Measurements from ENCODE around the gene RNLS.

Gene RNLS

DNA sequence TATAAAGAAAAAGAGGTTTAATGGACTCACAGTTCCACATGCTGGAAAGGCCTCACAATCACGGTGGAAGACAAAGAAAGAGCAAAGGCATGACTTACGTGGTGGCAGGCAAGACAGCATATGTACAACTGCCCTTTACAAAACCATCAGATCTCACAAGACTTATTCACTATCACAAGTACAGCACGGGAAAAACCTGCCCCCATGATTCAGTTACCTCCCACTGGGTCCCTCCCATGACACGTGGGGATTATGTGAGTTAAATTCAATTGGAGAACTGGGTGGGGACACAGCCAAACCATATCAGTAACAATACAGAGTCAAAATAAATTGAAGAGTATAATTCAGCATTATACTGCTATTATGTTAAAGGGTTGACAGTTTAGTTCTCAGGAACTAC lies 37.8 kb downstream of the RNLS start:
- Histone ChIP-seq H3K4me1 (ENCODE audit: control insufficient read depth, insufficient read depth, low read length) (peaks cover 37% of the 10 kb centered on the region), H3K4me3 (ENCODE audit: low read depth, low read length) (no peak overlapping the region), H3K27ac (ENCODE audit: extremely low read depth, low read depth, low read length) (no peak overlapping the region), H3K9me3 (ENCODE audit: control insufficient read depth, insufficient read depth, low read depth, low read length) (no peaks in the 10 kb centered on the region), H3K36me3 (ENCODE audit: control insufficient read depth in 2 of 2, insufficient read depth in 1 of 2, low read length in 2 of 2) (no peaks in the 10 kb centered on the region)
- ChIA-PET CTCF (interaction anchor here (0.6 kb wide), 1 partner anchor 114 kb away, joined by 3 read pairs; no protein-coding TSS in a partner anchor), POLR2A (no interaction called here)
- TF ChIP-seq MZF1 (tag by site-specific recombination; IDR thresholded peaks at IDR 0.05; ENCODE audit: borderline replicate concordance) (peak; percentile 54; the same call in 1 of the 2 replicates), FEZF1 (tag by site-specific recombination; IDR thresholded peaks at IDR 0.05) (peak; percentile 16; the same call in 1 of the 2 replicates), ZNF624 (tag by site-specific recombination; IDR thresholded peaks at IDR 0.05) (no peak), ZNF677 (tag by site-specific recombination; IDR thresholded peaks at IDR 0.05) (no peak), KLF10 (tag by site-specific recombination; IDR thresholded peaks at IDR 0.05) (no peak), ZNF670 (tag by site-specific recombination; IDR thresholded peaks at IDR 0.05; ENCODE audit: low read depth) (no peak), SCRT1 (tag by site-specific recombination; IDR thresholded peaks at IDR 0.05; ENCODE audit: borderline replicate concordance) (no peak), ZNF768 (tag by site-specific recombination; IDR thresholded peaks at IDR 0.05) (no peak), ZNF133 (tag by site-specific recombination; IDR thresholded peaks at IDR 0.05) (peak; percentile 49; the same call in 1 of the 2 replicates), KLF1 (tag by site-specific recombination; IDR thresholded peaks at IDR 0.05) (peak; percentile 47; the same call in 1 of the 2 replicates), WT1 (tag by site-specific recombination; IDR thresholded peaks at IDR 0.05) (0 out of 2 replicates have a peak, but pooled peaks have one; percentile 28), ZNF571 (tag by site-specific recombination; IDR thresholded peaks at IDR 0.05) (no peak), SP3 (tag by site-specific recombination; IDR thresholded peaks at IDR 0.05) (peak; percentile 62), ZNF423 (tag by site-specific recombination; IDR thresholded peaks at IDR 0.05) (no peak), GLIS1 (tag by site-specific recombination; IDR thresholded peaks at IDR 0.05) (0 out of 2 replicates have a peak, but pooled peaks have one; percentile 10)
- TF ChIP-seq, protein P1, sequence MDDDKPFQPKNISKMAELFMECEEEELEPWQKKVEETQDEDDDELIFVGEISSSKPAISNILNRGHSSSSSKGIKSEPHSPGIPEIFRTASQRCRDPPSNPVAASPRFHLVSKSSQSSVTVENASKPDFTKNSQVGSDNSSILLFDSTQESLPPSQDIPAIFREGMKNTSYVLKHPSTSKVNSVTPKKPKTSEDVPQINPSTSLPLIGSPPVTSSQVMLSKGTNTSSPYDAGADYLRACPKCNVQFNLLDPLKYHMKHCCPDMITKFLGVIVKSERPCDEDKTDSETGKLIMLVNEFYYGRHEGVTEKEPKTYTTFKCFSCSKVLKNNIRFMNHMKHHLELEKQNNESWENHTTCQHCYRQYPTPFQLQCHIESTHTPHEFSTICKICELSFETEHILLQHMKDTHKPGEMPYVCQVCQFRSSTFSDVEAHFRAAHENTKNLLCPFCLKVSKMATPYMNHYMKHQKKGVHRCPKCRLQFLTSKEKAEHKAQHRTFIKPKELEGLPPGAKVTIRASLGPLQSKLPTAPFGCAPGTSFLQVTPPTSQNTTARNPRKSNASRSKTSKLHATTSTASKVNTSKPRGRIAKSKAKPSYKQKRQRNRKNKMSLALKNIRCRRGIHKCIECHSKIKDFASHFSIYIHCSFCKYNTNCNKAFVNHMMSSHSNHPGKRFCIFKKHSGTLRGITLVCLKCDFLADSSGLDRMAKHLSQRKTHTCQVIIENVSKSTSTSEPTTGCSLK (tag by site-specific recombination; IDR thresholded peaks at IDR 0.05): no peak
- TF ChIP-seq, protein P2, sequence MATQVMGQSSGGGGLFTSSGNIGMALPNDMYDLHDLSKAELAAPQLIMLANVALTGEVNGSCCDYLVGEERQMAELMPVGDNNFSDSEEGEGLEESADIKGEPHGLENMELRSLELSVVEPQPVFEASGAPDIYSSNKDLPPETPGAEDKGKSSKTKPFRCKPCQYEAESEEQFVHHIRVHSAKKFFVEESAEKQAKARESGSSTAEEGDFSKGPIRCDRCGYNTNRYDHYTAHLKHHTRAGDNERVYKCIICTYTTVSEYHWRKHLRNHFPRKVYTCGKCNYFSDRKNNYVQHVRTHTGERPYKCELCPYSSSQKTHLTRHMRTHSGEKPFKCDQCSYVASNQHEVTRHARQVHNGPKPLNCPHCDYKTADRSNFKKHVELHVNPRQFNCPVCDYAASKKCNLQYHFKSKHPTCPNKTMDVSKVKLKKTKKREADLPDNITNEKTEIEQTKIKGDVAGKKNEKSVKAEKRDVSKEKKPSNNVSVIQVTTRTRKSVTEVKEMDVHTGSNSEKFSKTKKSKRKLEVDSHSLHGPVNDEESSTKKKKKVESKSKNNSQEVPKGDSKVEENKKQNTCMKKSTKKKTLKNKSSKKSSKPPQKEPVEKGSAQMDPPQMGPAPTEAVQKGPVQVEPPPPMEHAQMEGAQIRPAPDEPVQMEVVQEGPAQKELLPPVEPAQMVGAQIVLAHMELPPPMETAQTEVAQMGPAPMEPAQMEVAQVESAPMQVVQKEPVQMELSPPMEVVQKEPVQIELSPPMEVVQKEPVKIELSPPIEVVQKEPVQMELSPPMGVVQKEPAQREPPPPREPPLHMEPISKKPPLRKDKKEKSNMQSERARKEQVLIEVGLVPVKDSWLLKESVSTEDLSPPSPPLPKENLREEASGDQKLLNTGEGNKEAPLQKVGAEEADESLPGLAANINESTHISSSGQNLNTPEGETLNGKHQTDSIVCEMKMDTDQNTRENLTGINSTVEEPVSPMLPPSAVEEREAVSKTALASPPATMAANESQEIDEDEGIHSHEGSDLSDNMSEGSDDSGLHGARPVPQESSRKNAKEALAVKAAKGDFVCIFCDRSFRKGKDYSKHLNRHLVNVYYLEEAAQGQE (tag by site-specific recombination; IDR thresholded peaks at IDR 0.05): no peak
- TF ChIP-seq, protein P3, sequence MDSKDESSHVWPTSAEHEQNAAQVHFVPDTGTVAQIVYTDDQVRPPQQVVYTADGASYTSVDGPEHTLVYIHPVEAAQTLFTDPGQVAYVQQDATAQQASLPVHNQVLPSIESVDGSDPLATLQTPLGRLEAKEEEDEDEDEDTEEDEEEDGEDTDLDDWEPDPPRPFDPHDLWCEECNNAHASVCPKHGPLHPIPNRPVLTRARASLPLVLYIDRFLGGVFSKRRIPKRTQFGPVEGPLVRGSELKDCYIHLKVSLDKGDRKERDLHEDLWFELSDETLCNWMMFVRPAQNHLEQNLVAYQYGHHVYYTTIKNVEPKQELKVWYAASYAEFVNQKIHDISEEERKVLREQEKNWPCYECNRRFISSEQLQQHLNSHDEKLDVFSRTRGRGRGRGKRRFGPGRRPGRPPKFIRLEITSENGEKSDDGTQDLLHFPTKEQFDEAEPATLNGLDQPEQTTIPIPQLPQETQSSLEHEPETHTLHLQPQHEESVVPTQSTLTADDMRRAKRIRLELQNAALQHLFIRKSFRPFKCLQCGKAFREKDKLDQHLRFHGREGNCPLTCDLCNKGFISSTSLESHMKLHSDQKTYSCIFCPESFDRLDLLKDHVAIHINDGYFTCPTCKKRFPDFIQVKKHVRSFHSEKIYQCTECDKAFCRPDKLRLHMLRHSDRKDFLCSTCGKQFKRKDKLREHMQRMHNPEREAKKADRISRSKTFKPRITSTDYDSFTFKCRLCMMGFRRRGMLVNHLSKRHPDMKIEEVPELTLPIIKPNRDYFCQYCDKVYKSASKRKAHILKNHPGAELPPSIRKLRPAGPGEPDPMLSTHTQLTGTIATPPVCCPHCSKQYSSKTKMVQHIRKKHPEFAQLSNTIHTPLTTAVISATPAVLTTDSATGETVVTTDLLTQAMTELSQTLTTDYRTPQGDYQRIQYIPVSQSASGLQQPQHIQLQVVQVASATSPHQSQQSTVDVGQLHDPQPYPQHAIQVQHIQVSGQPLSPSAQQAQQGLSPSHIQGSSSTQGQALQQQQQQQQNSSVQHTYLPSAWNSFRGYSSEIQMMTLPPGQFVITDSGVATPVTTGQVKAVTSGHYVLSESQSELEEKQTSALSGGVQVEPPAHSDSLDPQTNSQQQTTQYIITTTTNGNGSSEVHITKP (tag by site-specific recombination; IDR thresholded peaks at IDR 0.05): peak; percentile 46; the same call in 1 of the 2 replicates
- TF ChIP-seq, protein P4, sequence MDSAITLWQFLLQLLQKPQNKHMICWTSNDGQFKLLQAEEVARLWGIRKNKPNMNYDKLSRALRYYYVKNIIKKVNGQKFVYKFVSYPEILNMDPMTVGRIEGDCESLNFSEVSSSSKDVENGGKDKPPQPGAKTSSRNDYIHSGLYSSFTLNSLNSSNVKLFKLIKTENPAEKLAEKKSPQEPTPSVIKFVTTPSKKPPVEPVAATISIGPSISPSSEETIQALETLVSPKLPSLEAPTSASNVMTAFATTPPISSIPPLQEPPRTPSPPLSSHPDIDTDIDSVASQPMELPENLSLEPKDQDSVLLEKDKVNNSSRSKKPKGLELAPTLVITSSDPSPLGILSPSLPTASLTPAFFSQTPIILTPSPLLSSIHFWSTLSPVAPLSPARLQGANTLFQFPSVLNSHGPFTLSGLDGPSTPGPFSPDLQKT (IDR thresholded peaks at IDR 0.05; ENCODE audit: borderline replicate concordance, low read depth, low read length): no peak
- TF ChIP-seq, protein P5, sequence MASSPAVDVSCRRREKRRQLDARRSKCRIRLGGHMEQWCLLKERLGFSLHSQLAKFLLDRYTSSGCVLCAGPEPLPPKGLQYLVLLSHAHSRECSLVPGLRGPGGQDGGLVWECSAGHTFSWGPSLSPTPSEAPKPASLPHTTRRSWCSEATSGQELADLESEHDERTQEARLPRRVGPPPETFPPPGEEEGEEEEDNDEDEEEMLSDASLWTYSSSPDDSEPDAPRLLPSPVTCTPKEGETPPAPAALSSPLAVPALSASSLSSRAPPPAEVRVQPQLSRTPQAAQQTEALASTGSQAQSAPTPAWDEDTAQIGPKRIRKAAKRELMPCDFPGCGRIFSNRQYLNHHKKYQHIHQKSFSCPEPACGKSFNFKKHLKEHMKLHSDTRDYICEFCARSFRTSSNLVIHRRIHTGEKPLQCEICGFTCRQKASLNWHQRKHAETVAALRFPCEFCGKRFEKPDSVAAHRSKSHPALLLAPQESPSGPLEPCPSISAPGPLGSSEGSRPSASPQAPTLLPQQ (tag by site-specific recombination; IDR thresholded peaks at IDR 0.05): peak; percentile 34; the same call in 1 of the 2 replicates
- TF ChIP-seq, protein P6, sequence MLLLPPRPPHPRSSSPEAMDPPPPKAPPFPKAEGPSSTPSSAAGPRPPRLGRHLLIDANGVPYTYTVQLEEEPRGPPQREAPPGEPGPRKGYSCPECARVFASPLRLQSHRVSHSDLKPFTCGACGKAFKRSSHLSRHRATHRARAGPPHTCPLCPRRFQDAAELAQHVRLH (tag by site-specific recombination; IDR thresholded peaks at IDR 0.05): no peak
